Measurements from ENCODE around the gene PIK3R2. TPM values are rescaled to one million over a fixed set of nuclear protein-coding genes. Genes with fewer than 3 reads are reported as not detected.

PIK3R2 gene
- total and polyA plus RNA-seq, 2 of the 13 experiments (the other 11 are each of a cell fraction or from before 2014, with no cell fraction given): 18.6 to 25.3 TPM

- TF ChIP-seq POGZ (CRISPR knock-in tag; IDR thresholded peaks at IDR 0.05): peak; percentile 32; the same call in 1 of the 2 replicates
- TF ChIP-seq ZNF740 (CRISPR knock-in tag; IDR thresholded peaks at IDR 0.05): peak; percentile 46; the same call in 1 of the 2 replicates
- TF ChIP-seq ZMAT3 (CRISPR knock-in tag; conservative IDR thresholded peaks at IDR 0.05): no peak; the same call in 1 of the 2 replicates
- no peak; the same call in 1 of the 2 replicates for TF ChIP-seq ELF1 (CRISPR knock-in tag; IDR thresholded peaks at IDR 0.05)
- TF ChIP-seq NCOR1 (IDR thresholded peaks at IDR 0.05; ENCODE audit: borderline replicate concordance, low read length): peak; percentile 71; the same call in 1 of the 2 replicates
- TF ChIP-seq ZNF570 (CRISPR knock-in tag; IDR thresholded peaks at IDR 0.05; ENCODE audit: borderline replicate concordance): no peak
- no peak for TF ChIP-seq TERF1 (CRISPR knock-in tag; IDR thresholded peaks at IDR 0.05)
- no peak for TF ChIP-seq GABPA (IDR thresholded peaks at IDR 0.05; ENCODE audit: low read depth, low read length)
- 0 out of 2 replicates have a peak, but pooled peaks have one; percentile 5 for TF ChIP-seq GABPA (CRISPR knock-in tag; IDR thresholded peaks at IDR 0.05; ENCODE audit: low read depth)
- no peak; the same call in 1 of the 2 replicates for TF ChIP-seq ZNF639 (CRISPR knock-in tag; conservative IDR thresholded peaks at IDR 0.05)
- no peak for TF ChIP-seq SYNCRIP (IDR thresholded peaks at IDR 0.05; ENCODE audit: insufficient read depth, low read depth, low read length)
- no peak for TF ChIP-seq ZNF800 (CRISPR knock-in tag; IDR thresholded peaks at IDR 0.05)
- TF ChIP-seq ZNF3 (CRISPR knock-in tag; IDR thresholded peaks at IDR 0.05): no peak
- TF ChIP-seq ATF5 (CRISPR knock-in tag; IDR thresholded peaks at IDR 0.05; ENCODE audit: low read depth): no peak
- peak; percentile 73 for TF ChIP-seq ZBED4 (CRISPR knock-in tag; IDR thresholded peaks at IDR 0.05; ENCODE audit: borderline replicate concordance)
- no peak for TF ChIP-seq ZNF432 (CRISPR knock-in tag; IDR thresholded peaks at IDR 0.05; ENCODE audit: borderline replicate concordance)
- peak; percentile 80; the same call in 1 of the 2 replicates for TF ChIP-seq ZNF280B (CRISPR knock-in tag; IDR thresholded peaks at IDR 0.05; ENCODE audit: borderline replicate concordance)
Measured at GRCh38 chr19:18109341-18109732, 43.6 kb upstream of the PIK3R2 start (continued).
